Fibroblast of skin of left biceps (primary cell): ENCODE measurements around the gene ASCL5.

ENCODE experiments used
- DNase-seq, 2 experiments: peaks; one replicate each; pipeline ENCODE4 v3.0.0-alpha.2; 2013; ENCODE audit warnings: low read depth in 2 of 2

ASCL5 gene

DNA sequence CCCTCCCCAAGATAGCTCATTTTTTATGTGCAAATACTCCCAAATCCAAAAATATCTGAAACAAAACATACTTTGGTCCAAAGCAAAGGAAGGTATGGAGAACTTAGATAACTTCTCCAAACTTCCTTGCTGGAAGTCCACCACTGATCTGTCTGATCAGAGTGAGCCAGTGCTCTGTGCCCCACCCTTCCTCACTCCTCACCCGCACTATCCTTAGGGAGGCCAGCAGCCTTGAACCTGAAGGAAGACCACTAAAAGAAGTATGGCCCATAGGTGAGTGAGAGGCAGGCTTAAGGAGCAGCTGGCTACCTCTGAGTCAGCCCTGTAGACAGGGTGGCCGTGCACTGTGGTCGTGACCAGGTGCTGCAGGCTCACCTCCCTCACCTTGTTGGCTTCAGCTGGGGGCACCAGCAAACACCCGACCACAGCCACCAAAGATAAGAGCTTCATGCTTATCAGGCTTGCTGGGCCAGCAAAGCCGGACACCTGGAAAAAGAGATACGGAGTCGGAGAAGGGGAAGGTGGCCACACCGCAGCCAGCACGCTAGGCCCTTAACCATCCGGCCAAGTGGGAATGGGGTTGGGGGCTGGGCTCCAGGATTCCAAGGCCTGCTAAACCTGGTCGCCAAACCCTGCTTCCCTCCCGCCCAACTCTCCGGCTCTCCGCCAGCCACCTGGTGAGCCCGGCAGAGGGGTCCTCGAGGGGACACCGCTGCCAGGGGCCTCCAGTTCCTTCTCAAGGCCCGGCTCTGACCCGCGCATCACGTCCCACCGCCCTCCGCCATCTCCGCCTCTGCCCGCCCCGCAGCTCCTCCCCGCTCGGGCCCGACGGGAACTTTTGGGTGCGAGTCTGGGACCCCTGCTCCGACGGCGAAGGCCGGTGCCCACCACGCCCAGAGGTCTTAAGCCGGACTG lies 26.7 kb upstream of the ASCL5 start:
- peak in 1 of 2 experiments; percentile 16 for DNase-seq

DNA sequence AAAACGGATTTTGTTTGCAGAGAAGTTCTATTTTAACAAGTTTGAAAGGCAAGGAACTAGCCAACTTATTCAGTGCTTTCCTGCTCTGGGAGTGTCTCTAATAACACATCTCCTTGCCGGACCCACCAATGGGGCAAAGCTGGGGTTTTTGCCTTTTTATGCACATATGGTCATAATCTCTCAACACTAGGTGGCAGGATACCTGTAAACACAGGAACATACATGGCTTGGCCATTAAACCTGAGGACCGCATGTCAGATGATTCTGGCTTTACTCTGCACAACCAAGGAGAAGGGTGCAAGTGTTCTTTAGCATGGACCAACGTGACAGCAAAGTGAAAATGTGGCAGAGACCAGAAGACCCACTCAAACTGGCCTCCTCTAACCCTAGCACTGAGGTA lies 22.4 kb upstream of the ASCL5 start:
- no peak for DNase-seq

DNA sequence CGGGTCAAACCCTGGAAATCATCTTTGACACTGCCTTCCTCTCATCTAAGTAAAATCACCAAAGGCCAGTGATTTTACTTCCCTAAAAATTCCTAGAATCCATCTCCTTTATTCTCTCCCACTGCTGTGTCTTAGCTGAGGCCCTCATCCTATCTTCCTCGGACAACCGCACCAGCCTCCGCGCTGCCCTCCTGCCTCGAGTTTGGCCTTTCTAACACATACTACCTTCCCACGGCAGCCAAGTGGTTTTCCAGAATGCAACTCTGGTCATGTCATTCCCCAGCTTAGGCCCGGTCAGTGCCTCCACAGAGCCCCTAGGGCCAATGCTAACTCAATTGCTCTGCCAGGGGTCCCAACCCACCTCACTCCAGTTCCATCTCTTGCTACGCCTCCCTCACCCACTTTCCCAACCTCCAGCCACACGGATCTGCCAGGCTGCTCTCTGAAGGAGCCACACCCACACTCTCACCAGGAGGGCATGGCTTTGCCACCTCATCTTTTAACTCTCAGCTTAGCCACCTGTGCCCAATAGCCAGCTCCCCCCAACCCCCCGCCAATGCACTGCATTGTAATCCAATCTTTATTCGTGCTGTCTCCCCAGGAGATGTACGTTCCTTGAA lies 20.5 kb upstream of the ASCL5 start:
- no peak for DNase-seq

DNA sequence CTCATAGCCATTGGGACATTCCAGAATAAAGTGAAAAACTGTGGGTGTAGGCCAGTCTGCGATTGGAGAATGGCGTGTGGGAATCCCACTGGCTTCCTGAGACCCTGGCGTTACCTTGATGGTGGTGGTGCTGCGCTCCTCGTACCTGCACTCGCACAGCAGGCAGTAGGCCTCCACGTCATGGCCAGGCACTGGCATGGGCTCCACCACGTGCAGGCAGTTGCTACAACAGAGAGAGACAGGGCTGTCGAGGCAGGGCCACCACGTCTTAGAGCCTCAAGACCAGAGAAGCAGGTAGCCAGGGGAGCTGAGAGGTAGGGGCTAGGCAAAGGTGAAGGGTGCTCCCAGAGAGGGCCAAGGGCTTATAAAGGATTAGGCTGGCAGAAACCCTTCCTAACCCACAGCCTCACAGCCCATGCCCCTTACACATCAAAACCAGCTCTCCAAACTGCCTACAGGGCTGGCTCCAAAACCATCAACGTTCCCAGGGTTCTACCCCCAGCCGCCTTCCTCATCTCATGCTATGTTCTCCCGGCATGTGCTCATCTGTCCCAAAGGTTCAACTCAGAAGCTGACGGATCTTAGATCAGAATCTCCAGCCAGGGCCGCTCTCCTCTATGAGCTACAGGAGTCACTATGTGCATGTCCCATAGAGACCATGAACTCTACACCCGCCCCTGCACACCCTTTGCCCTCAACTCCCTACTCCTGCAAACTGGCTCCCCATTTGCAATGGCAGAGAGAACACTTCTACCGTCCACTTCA lies 19.8 kb upstream of the ASCL5 start:
- DNase-seq = no peak

DNA sequence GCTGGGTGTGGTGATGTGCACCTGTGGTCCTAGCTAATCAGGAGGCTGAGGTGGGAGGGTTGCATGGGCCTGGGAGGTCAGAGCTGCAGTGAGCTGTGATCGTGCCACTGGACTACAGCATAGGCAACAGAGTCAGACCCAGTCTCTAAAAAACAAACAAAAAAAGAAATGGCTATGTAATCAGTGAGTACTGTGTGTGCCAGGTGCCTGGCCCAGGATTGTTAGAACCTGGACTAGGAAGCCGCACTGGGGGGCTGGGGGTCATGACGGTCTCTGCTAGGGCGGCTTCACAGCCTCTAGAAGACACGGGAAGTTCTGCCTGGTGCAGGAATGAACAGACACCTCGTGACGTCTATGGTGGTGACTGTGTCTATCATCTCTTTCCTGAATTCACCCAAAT lies 18.8 kb upstream of the ASCL5 start:
- DNase-seq = no peak

DNA sequence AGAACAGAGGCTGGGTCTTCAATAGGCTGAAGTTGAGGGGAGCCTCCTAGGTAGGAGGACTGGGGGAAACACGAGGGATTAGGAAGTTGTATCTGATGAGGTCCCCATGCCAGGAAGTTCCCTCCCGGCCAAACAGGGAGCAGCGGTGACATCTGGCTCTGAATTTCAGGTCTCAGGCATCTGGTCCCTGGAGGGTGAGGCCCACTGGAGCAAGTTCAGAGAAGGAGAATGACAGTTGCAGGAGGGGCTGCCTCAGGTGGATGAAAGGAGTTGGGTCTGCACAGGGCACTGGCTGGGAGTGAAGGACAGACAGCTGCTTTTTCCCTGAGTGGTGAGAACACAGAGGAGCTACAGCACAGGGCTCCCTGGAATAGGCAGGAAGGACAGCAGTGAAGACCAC lies 18.1 kb upstream of the ASCL5 start:
- no peak for DNase-seq

DNA sequence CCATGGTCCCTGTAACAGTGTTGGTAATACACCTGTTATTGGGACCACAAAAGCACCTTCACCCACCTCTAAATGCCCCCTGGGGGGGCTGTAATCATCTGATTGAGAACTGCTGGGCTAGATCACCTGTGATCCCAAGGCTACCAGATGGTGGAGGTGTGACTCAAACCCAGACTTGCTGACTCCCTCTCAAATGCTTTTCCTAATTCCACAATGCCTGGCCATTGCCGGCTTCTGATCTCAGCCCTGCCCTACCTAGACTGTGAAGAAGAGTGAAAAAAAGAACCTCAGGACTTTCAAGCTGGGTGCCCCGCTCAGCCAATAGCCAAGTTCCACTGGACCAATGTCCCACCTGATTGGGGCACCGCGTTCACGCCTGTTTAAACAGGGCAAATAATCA lies 17.7 kb upstream of the ASCL5 start:
- no peak for DNase-seq

DNA sequence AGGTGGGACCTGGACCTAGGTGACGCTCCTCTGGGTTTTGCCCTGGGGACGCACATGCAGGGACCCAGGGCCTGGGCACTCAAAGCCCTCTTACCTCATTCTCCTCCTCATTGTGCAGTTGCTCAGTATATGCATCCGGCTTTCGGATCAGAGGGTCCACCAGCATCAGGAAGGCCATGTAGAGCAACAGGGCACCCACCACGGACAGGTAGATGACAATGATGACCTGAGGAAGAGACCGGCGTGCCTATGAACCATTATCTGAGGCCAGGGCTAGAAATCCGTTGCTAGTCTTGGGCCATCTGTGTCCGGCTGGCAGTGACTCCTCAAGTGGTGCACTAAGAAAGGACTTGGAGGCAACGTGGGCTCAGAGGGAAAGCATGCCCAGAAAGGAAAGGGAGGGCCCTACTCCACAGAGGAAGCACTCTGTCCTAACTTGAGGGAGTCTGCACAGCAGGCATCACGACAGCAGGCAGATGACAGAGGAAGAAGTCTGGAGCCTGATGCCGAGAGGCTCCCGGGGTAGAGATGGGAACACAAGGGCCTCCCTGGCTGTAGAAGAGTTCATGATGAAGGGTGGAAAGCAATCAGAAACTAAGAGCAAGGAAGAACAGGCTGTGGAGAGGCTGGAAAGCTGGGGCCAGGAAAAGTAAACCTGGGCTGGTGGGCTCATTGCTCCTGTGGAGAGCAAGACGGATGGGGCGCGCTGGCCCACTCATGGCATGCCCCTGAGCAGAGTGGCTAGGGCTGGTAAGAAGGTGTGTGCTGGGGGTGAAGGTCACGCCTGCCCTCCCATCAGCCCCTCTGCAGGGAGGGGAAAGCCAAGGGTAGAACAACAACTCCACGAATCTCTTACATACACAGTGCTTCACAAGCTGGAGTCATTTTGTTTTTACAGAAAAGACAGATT lies 17.0 kb upstream of the ASCL5 start:
- DNase-seq = no peak

DNA sequence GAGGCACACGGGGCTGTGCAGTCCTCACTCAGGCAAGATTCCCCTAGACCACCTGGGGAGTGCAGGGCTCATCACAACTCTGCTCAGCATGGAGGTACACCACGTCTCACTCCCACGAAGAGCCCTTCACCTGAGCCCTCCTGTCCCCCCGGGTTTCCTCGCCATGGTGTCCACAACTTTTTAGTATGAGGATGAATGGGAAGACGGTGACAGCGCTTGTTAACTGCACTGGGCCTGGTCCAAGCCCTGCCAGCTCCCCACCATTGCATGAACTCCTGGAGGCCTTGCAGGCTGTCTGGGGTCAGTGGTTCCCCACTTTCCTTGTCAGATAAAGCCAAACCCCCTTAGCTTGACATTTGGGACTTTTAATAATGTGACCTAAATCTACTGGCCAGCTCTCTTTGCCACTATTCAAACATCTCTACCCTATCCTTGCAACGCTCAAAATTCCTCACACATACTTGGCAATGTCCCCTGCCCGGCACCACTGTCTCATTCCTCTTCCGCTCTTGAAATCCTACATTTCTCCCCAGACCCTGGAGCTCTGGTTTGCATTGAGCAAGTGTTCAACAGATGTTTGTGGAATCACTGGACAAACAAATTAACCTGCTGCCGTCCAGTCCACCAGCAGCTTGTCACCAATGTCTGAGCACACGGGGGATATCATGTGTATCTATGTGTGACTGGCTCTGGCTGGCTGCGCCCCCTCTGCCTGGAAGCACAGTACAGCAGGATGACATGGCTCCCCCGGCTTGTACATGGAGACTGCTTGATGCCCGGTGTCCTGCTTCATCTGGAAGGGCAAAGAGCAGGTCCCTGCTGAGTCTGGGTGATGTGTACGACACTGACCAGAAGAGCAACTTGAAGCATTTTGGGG lies 16.1 kb upstream of the ASCL5 start:
- no peak for DNase-seq

DNA sequence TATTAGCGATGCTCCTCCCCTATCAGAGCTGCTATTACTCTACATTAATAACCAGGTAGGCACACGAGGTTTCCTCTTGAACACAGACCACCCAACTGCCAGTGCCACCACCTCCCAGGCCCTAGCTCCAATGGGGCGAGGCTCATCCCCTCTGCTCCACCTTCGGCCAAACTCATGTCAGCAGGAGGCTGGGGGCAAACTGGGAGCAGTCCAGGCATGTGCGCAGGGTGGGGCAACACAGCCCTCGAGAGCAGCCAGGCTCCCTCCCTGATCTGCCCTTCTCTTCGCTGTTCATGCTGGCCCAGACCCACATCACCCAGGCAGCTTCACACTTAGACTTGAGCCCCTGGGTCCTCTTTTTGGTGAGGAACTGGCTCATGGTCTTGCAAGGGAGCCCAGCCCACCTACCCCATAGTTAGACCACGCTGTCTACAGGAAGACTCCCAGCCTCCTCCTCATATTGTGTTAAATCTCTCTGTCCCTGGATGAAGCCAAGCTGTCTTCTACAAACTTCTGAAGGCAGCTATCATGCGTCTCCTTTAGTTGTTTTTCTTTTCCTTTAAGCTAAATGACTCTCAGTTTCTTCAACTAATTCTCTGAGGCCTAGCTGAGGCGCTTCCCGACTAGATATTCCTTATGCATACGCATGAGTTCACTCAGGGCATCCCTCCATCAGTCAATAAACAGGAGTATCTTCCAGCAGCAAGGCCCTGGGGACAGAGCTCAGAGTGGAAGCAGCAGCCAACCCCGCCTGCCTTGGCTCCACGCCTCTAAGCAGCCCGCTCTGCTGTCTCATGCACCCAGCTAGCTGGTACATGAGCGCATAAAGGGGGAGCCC lies 15.2 kb upstream of the ASCL5 start:
- no peak for DNase-seq

DNA sequence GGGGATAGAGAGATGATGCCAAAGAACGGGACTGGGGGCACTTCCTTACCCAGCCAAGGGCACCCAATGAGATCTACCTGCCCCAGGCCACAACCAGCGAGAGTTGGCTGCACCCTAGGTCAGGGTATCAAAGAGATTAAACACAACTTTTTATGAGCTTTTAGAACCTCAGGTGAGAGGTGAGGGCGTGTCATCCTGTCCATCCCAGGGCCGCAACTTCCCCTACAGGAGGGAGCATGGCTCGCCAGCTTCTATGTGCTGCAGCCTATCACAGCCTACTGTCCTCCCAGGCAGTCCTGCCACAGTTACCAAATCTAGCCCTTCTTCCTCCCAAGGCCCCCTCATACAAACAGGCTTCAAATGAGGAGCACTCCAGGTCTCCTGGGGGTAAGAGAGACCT lies 14.4 kb upstream of the ASCL5 start:
- no peak for DNase-seq

DNA sequence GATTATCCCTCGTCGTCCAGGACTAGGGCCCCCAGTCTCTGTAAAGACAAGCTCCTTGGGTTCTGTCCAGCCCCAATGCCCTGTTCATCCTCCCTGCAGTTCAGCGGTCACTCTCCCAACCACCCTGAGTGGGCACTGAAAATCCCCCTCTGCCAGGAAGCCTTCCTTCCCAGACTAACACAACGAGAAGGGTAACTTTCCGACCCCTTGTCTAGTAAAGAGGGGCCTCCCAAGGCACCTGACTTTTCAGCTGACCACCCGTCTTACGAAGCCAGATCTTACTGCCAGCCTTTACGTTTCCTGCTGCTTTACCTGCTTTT lies 13.9 kb upstream of the ASCL5 start:
- no peak for DNase-seq

DNA sequence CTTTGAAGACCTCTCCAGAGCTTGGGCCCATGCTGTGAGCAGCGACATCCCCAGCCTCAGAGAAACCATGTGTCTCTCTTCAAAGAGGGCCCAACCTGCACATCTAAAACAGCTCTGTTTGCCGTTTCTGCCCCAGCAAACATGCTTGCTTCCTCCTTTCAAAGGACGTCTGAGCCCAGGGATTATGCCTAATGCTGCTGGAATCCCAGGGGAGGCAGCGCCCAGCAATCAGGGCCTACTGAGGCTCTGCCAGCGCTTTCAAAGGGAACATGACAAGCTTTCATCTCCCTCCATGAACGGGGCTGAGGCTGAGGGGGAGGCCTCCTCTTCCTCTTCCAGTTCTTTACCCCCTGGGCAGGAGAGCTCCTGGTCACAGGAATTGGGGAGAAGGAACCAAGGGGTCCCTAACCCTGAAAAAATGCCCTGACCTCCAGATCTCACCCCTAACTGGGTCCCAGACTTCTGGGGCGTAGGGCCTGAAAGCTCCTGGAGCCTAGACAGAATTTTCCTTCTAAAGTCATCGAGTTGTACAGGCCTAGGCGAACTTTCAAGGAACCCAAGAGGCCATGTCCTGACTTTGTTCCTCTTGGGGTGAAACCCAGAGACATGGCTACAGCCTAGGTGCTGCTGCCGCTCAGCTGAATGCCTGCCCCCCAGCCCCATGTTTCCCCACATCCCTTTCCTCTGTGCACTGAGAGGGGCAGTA lies 13.4 kb upstream of the ASCL5 start:
- no peak for DNase-seq

DNA sequence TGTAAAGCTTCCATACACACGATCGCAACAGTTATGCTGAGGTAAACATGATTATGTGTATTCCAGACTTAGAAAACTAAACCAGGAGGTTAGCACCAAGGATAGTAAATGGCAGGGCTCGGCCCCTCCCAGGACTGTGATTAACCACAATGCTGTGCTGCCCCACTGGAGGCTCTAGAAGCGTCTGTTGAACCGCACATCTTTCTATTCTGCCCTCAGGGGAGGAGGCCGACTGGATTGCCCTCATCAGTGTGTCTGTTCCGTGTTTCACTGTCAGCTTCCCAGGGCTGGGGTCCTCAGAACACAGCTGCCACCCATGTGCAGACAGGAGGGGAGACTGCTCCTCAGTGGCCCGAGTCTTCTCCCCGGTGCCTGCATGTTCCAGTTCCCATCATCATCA lies 12.8 kb upstream of the ASCL5 start:
- no peak for DNase-seq

DNA sequence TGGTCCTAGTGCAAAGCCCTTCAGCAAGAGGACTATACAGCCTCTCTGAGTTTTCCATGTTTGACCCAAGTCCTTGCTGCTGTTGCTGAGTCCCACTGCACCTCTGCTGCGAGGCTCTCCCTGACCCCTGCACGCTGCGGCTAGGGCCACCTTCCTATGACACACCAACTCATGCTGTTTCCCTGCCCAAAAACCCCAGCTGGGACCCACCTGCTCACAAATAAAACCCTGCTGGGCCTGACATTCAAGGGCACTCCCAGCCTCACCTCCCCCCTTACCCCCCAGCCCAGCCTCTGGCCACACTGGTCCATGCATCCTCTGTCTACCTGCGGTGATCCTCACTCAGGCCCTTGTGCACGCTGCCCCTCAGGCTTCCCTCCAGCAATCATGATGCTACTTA lies 12.3 kb upstream of the ASCL5 start:
- DNase-seq = no peak

DNA sequence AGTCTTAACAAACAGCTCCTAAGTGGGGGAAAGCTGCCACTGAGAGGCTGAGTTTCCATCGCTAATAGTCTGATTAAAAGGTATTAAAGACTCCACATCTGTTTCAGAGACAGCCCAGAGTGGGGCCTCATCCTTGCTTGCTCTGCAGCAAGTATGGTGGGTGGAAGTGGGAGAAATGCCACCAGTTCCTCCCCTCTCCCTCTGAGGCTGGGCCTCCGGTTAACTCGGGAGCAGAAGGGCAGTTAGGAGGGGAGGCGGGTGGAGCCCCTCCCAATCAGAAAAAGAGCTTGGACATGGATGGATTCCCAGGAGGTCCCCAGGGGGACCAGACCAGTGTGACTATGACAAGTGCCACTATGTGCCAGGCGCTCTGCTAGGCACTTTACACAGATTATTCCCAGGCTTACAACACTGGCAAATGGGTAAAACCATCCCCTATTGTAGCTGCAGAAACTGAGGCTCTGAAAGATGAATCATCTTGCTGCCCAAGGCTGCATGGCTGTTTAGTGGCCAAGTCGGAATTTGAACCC lies 11.4 kb upstream of the ASCL5 start:
- DNase-seq = no peak

DNA sequence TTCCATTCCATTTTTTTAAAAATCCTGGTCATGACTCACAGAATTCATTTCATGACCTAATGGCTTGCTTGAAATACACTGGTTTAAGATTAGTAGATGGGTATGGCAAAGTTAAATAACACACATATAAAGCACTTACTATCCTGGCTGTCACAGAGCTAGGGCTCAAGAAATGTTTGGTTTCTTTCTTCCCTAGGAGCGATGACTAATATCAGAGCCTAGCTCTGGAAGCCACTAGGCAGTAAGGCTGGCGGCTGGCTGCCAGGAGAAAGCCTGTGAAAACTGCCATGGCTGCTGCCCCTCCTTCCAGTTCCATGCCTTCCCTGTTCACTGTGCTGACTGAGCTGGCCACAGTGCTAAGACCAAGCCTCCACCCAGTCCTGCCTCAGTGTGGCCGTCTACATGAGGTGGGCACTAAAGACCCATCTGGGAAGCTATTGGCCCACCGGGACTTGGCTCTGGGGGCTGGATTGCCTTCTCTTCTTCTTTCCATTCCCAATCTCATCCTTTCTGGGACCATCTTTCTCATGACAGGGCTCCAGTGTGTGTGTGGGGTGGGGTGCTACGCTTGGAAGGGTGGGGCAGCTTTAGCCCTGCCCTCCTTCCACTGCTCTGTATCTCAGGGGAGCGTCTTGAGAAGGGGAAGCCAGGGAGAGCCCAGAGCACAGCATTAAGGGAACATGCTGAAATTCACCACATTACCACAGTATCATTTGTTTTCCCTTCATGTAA lies 10.8 kb upstream of the ASCL5 start:
- peak; percentile 54 for DNase-seq

DNA sequence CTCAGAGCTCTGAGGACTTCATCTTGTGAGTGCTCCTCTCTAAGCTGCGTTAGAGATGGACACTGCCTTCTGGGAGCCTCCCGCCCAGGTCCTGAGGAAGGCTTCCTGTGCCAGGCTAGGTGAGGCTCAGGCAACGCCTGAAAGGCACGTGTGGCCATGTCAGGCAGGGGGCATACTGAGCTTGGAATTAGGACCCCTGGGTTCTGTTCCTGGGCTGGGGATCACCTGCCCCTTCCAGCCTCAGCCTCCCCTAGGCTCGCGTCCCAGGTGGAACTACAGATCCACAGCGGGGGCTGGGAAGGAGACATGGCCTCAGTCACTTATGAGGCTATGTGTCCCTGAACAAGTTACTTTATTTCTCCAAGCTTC lies 10.0 kb upstream of the ASCL5 start:
- DNase-seq = no peak
